Endothelial cell of umbilical vein (primary cell): ENCODE measurements around the gene SLX1A. TPM values are rescaled to one million over a fixed set of nuclear protein-coding genes. Genes with fewer than 3 reads are reported as not detected.

Experiments used
- BruUV-seq: library from RNA; stranded (reverse); fragments of 400-500 nt; replicated peaks from 2 replicates; lab custom pipeline; 2021; lab: Mats Ljungman, UMichigan
- CTCF ChIA-PET: fragments of 300-600, 350-600 bp; sonication (Branson Sonifier 250); formaldehyde crosslinking; loops from one replicate; lab custom pipeline; 2021; ENCODE audit warnings: antibody characterized with exemption, inconsistent platforms; lab: Charles Lee
- POLR2A ChIA-PET: fragments of 300-600, 350-600 bp; sonication (Branson Sonifier 250); formaldehyde crosslinking; loops from one replicate; lab custom pipeline; 2021; ENCODE audit warnings: antibody characterized with exemption, inconsistent platforms; lab: Charles Lee
- DNase-seq: peaks from one replicate; pipeline ENCODE4 v3.0.0-alpha.2; 2011; ENCODE audit warnings: low read depth, low spot score
- FAIRE-seq: peaks from 2 replicates; lab custom pipeline; 2011; peaks lifted over from hg19 to GRCh38; lab: Jason Lieb, UNC
- H2AFZ ChIP-seq: 2 replicates; pipeline ENCODE4 v1.6.0; 2012; ENCODE audit warnings: low read depth, low read length, control low read depth, inconsistent platforms
- H3K27ac ChIP-seq: 2 replicates; pipeline ENCODE4 v1.5.1; 2011; ENCODE audit warnings: low read depth, mild to moderate bottlenecking, control low read depth, low read length, moderate library complexity; ENCODE audit not compliant: insufficient read depth
- H3K27me3 ChIP-seq, 2 experiments: 2 replicates each; pipeline versions ENCODE4 v1.6.0 to v1.6.1; 2011; ENCODE audit warnings: low read length in 2 of 2, mixed read lengths in 1 of 2; ENCODE audit not compliant: control insufficient read depth in 2 of 2, insufficient read depth in 2 of 2
- H3K36me3 ChIP-seq, 2 experiments: 2 replicates in 1 of 2; 3 replicates in 1 of 2; pipeline ENCODE4 v1.5.1; 2011; ENCODE audit warnings: low read length in 2 of 2, mild to moderate bottlenecking in 1 of 2, moderate library complexity in 1 of 2; ENCODE audit not compliant: control insufficient read depth in 2 of 2, insufficient read depth in 2 of 2; ENCODE audit errors: extremely low read depth in 1 of 2
- H3K4me1 ChIP-seq: 3 replicates; pipeline ENCODE4 v1.5.1; 2011; ENCODE audit warnings: mild to moderate bottlenecking, low read length; ENCODE audit not compliant: control insufficient read depth, insufficient read depth; ENCODE audit errors: extremely low read depth
- H3K4me2 ChIP-seq: 2 replicates; pipeline ENCODE4 v1.6.1; 2011; ENCODE audit warnings: low read length, control low read depth, mixed read lengths; ENCODE audit not compliant: insufficient read depth
- H3K4me3 ChIP-seq, 3 experiments: fragments of 200-600 bp in 1 of 3; sonication (generic), shearing (Covaris generic) in 1 of 3; replicated peaks in 1 of 3; 2 replicates each; pipeline ENCODE4 v1.5.1; 2011 to 2016; ENCODE audit warnings: control low read depth in 3 of 3, low read length in 3 of 3, mild to moderate bottlenecking in 2 of 3, inconsistent platforms in 1 of 3, low read depth in 1 of 3, moderate library complexity in 1 of 3; ENCODE audit not compliant: insufficient read depth in 1 of 3
- H3K79me2 ChIP-seq: 2 replicates; pipeline ENCODE4 v1.6.0; 2012; ENCODE audit warnings: low read length, inconsistent platforms; ENCODE audit not compliant: control insufficient read depth, insufficient read depth
- H3K9ac ChIP-seq: replicated peaks from 2 replicates; pipeline ENCODE3; 2011; ENCODE audit warnings: low read length, control low read depth; ENCODE audit not compliant: insufficient read depth; ENCODE audit errors: extremely low read depth
- H3K9me1 ChIP-seq: replicated peaks from 3 replicates; pipeline ENCODE4 v1.6.0; 2011; ENCODE audit warnings: mild to moderate bottlenecking, low read length; ENCODE audit not compliant: control insufficient read depth, insufficient read depth; ENCODE audit errors: extremely low read depth
- H3K9me3 ChIP-seq: replicated peaks from 2 replicates; pipeline ENCODE4 v1.5.1; 2012; ENCODE audit warnings: low read length, inconsistent platforms; ENCODE audit not compliant: control insufficient read depth, insufficient read depth
- H4K20me1 ChIP-seq: replicated peaks from 2 replicates; pipeline ENCODE3; 2011; ENCODE audit warnings: mild to moderate bottlenecking, low read length; ENCODE audit not compliant: control insufficient read depth, insufficient read depth; ENCODE audit errors: extremely low read depth
- CTCF ChIP-seq, 2 donors: IDR thresholded peaks; 1 replicate in 1 of 2; 2 replicates in 1 of 2; pipeline ENCODE4 v1.5.1; 2011; ENCODE audit warnings: low read length in 2 of 2, mild to moderate bottlenecking in 2 of 2, moderate library complexity in 2 of 2, control low read depth in 1 of 2, inconsistent platforms in 1 of 2, low read depth in 1 of 2; ENCODE audit not compliant: insufficient read depth in 1 of 2; ENCODE audit errors: extremely low read depth in 1 of 2
- EZH2 ChIP-seq: IDR thresholded peaks from 2 replicates; pipeline ENCODE4 v1.6.1; 2012; ENCODE audit warnings: borderline replicate concordance, low read depth, mild to moderate bottlenecking, moderate library complexity, low read length, inconsistent platforms; ENCODE audit not compliant: severe bottlenecking
- FOS ChIP-seq: IDR thresholded peaks from 2 replicates; pipeline ENCODE4 v1.6.1; 2011; ENCODE audit warnings: mild to moderate bottlenecking, low read length, moderate library complexity, borderline replicate concordance; ENCODE audit not compliant: insufficient read depth
- MAX ChIP-seq: IDR thresholded peaks from 2 replicates; pipeline ENCODE4 v1.6.1; 2011; ENCODE audit not compliant: insufficient read depth, insufficient read length
- MYC ChIP-seq: IDR thresholded peaks from one replicate; pipeline ENCODE4 v1.6.1; 2011; ENCODE audit warnings: mild to moderate bottlenecking, low read depth, low read length
- POLR2A ChIP-seq: IDR thresholded peaks from 2 replicates; pipeline ENCODE4 v1.6.1; 2012; ENCODE audit warnings: low read depth, mild to moderate bottlenecking, control low read depth, low read length
- dilution Hi-C: fragments of 300-500 bp; cut with MboI; formaldehyde crosslinking; loops from one replicate; pipeline ENCODE4 v1.15.0; 2019; ENCODE audit warnings: low sequenced_read_pairs; ENCODE audit not compliant: extremely low pct_ligation_motif_present
- intact Hi-C: fragments of 100-400 bp; cut with micrococcal nuclease; formaldehyde crosslinking; loops from one replicate; pipeline ENCODE4 v1.10.0; 2022
- polyA plus RNA-seq, 4 experiments: library from polyadenylated mRNA; depleted of rRNA in 3 of 4; stranded (reverse) in 3 of 4; unstranded in 1 of 4; fragments of >200 nt; gene quantifications; 2 replicates each; pipeline versions ENCODE4 v1.2.1 to v1.2.3, GENCODE V29; 2011 to 2012; ENCODE audit warnings: missing spikeins in 1 of 4
- total RNA-seq: library from RNA; stranded (reverse); gene quantifications from 2 replicates; pipeline ENCODE4 v1.2.3, GENCODE V29; 2021

Gene SLX1A
- total and polyA plus RNA-seq, 2 donors (not counting 3 experiments of a cell fraction or from before 2014, with no cell fraction given): 28.9 to 30.9 TPM

GRCh38 chr16:30149250-30149930 is 44.3 kb upstream of the SLX1A start:
- Histone ChIP-seq H3K79me2 (no peaks in the 10 kb centered on the region), H2AFZ (no peak overlapping the region), H3K27ac (no peak overlapping the region), H3K9me1 (no peaks in the 10 kb centered on the region), H3K9me3 (no peaks in the 10 kb centered on the region), H3K4me1 (no peaks in the 10 kb centered on the region), H3K36me3 (no peaks in the 10 kb centered on the region), H3K27me3 (no peaks in the 10 kb centered on the region), H4K20me1 (no peaks in the 10 kb centered on the region), H3K4me2 (no peak overlapping the region), H3K4me3 (no peak overlapping the region), H3K9ac (no peak overlapping the region)
- TF ChIP-seq MAX (no peak), MYC (no peak), FOS (no peak), POLR2A (no peak), EZH2 (no peak), CTCF (IDR thresholded peaks at IDR 0.05; ENCODE audit: extremely low read depth in 1 of 2, insufficient read depth in 1 of 2, low read depth in 1 of 2, low read length in 2 of 2) (no peak)
- dilution Hi-C loops: no loop called here
- intact Hi-C loops: no loop called here
- DNase-seq (no peak), FAIRE-seq (no peak)
- no TSS peak for BruUV-seq
- ChIA-PET CTCF (interaction anchor here (0.5 kb wide), 1 partner anchor 8 kb away, joined by 5 read pairs; no protein-coding TSS in a partner anchor), POLR2A (no interaction called here)
